Measurements from ENCODE around the gene CDH10. TPM values are rescaled to one million over a fixed set of nuclear protein-coding genes. Genes with fewer than 3 reads are reported as not detected.

The CDH10 gene
- total RNA-seq, 1 experiment from 2014 or later: 0.31 TPM

DNA sequence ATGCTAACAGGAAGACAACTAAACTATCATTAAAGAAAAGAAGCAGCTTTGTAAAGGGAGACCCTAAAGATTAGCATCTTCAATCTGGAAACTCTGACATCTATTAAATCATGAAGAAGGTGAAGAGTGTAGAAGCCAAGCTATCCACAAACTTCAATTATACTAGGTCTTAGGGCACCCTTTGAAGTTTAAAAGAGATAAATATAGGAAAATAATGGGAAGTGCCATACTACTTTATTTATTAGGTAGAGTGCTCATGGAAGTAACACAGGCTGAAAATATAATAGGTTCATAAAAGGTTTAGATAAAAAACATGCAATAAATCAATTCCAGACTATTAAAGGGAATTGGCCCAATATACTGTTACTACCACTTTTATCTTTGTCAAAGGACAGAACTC, 19.9 kb downstream of the CDH10 start:
- no peak overlapping the region for H3K18ac ChIP-seq (ENCODE audit: insufficient read length, low read depth, low read length)
- no peak overlapping the region for H3K23ac ChIP-seq (ENCODE audit: insufficient read length, low read depth, low read length)
- H3T11ph ChIP-seq (ENCODE audit: low read length): no peak overlapping the region
- no peak overlapping the region for H3K4ac ChIP-seq (ENCODE audit: low read depth, low read length)
- H3K9ac ChIP-seq (ENCODE audit: extremely low read depth, insufficient read length, low read length): no peak overlapping the region
- H3K4me1 ChIP-seq (ENCODE audit: insufficient read depth, low read length): peaks cover 4% of the 10 kb centered on the region; the same call in 1 of the 2 replicates
- H2BK12ac ChIP-seq (ENCODE audit: insufficient read length, low read depth, low read length): no peak overlapping the region
- H2AK5ac ChIP-seq (ENCODE audit: insufficient read length, low read length): no peak overlapping the region
- no peak overlapping the region for H2BK20ac ChIP-seq (ENCODE audit: low read depth, low read length, poor library complexity, severe bottlenecking)
- no peaks in the 10 kb centered on the region for H3K9me3 ChIP-seq (ENCODE audit: control insufficient read depth, low read depth, low read length)
- H2BK15ac ChIP-seq (ENCODE audit: low read depth, low read length): no peak overlapping the region
- H3K14ac ChIP-seq (ENCODE audit: insufficient read depth, low read length): no peak overlapping the region
- H4K5ac ChIP-seq (ENCODE audit: insufficient read length, low read depth, low read length): no peak overlapping the region
- H3K23me2 ChIP-seq (ENCODE audit: insufficient read length, low read depth, low read length, poor library complexity, severe bottlenecking): no peaks in the 10 kb centered on the region
- no peak overlapping the region for H2AFZ ChIP-seq (ENCODE audit: low read length)
- H3K36me3 Mint-ChIP-seq (ENCODE audit: insufficient read depth in 1 of 3, low read depth in 3 of 3): peaks cover 0 to 1% (median 0%) of the 10 kb centered on the region in 3 experiments; a peak in 1 of 7 replicates
- no peaks in the 10 kb centered on the region for H3K79me1 ChIP-seq (ENCODE audit: insufficient read depth, low read depth, low read length, poor library complexity, severe bottlenecking)
- DNase-seq: no peak
- H2BK120ac ChIP-seq (ENCODE audit: low read depth, low read length, poor library complexity, severe bottlenecking): no peak overlapping the region
- H3K56ac ChIP-seq (ENCODE audit: insufficient read length, low read depth, low read length): no peak overlapping the region
- TF ChIP-seq, protein P1, sequence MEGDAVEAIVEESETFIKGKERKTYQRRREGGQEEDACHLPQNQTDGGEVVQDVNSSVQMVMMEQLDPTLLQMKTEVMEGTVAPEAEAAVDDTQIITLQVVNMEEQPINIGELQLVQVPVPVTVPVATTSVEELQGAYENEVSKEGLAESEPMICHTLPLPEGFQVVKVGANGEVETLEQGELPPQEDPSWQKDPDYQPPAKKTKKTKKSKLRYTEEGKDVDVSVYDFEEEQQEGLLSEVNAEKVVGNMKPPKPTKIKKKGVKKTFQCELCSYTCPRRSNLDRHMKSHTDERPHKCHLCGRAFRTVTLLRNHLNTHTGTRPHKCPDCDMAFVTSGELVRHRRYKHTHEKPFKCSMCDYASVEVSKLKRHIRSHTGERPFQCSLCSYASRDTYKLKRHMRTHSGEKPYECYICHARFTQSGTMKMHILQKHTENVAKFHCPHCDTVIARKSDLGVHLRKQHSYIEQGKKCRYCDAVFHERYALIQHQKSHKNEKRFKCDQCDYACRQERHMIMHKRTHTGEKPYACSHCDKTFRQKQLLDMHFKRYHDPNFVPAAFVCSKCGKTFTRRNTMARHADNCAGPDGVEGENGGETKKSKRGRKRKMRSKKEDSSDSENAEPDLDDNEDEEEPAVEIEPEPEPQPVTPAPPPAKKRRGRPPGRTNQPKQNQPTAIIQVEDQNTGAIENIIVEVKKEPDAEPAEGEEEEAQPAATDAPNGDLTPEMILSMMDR (conservative IDR thresholded peaks at IDR 0.05): no peak
- no peak overlapping the region for H3K27ac Mint-ChIP-seq
- peaks cover 5 to 14% of the 10 kb centered on the region in 2 experiments; a peak in 3 of 4 replicates for H3K4me1 Mint-ChIP-seq
- H4K20me1 ChIP-seq (ENCODE audit: control insufficient read depth, insufficient read depth, insufficient read length): no peaks in the 10 kb centered on the region
- H3K27ac ChIP-seq (ENCODE audit: insufficient read length, low read depth, low read length): no peak overlapping the region
- H4K8ac ChIP-seq (replicated peaks; ENCODE audit: insufficient read length, low read depth, low read length): no peak overlapping the region
- H3K9me3 Mint-ChIP-seq: no peaks in the 10 kb centered on the region
- H3K79me2 ChIP-seq (ENCODE audit: insufficient read depth, low read length): no peaks in the 10 kb centered on the region
- H3K27me3 Mint-ChIP-seq (ENCODE audit: low read depth): no peaks in the 10 kb centered on the region
- H3K27me3 ChIP-seq (ENCODE audit: insufficient read depth, low read length): no peaks in the 10 kb centered on the region
- H3K4me2 ChIP-seq (ENCODE audit: insufficient read depth, insufficient read length, low read length): no peak overlapping the region
- H3K4me3 Mint-ChIP-seq: no peak overlapping the region
- no peak overlapping the region for H4K91ac ChIP-seq (ENCODE audit: insufficient read length, low read depth, low read length)
- no peak overlapping the region for H2BK5ac ChIP-seq (ENCODE audit: insufficient read length, low read length)

Data from H9 (cell line).